Astrocyte of the spinal cord (primary cell): ENCODE measurements around the gene MDH1.

Experiments
- DNase-seq: peaks from one replicate; pipeline ENCODE4 v3.0.0; 2011; ENCODE audit warnings: low read depth, low spot score
- H3K4me3 ChIP-seq: 2 replicates; pipeline ENCODE4 v1.5.1; 2011; ENCODE audit warnings: low read depth, mild to moderate bottlenecking, low read length, moderate library complexity
- in situ Hi-C: cut with HindIII; loops from 2 replicates; pipeline ENCODE4 v1.10.0; 2017; ENCODE audit warnings: low sequenced_read_pairs
- TF ChIP-seq, protein P1 (sequence below): IDR thresholded peaks from 2 replicates; pipeline ENCODE4 v1.5.1; 2012; ENCODE audit warnings: low read depth, mild to moderate bottlenecking, low read length, inconsistent platforms

Gene MDH1

GRCh38 chr2:63651356-63651755 lies 62.6 kb downstream of the MDH1 start:
- in situ Hi-C loops: no loop called here
- H3K4me3 ChIP-seq: no peak overlapping the region
- DNase-seq: no peak
- TF ChIP-seq, protein P1, sequence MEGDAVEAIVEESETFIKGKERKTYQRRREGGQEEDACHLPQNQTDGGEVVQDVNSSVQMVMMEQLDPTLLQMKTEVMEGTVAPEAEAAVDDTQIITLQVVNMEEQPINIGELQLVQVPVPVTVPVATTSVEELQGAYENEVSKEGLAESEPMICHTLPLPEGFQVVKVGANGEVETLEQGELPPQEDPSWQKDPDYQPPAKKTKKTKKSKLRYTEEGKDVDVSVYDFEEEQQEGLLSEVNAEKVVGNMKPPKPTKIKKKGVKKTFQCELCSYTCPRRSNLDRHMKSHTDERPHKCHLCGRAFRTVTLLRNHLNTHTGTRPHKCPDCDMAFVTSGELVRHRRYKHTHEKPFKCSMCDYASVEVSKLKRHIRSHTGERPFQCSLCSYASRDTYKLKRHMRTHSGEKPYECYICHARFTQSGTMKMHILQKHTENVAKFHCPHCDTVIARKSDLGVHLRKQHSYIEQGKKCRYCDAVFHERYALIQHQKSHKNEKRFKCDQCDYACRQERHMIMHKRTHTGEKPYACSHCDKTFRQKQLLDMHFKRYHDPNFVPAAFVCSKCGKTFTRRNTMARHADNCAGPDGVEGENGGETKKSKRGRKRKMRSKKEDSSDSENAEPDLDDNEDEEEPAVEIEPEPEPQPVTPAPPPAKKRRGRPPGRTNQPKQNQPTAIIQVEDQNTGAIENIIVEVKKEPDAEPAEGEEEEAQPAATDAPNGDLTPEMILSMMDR: no peak

DNA sequence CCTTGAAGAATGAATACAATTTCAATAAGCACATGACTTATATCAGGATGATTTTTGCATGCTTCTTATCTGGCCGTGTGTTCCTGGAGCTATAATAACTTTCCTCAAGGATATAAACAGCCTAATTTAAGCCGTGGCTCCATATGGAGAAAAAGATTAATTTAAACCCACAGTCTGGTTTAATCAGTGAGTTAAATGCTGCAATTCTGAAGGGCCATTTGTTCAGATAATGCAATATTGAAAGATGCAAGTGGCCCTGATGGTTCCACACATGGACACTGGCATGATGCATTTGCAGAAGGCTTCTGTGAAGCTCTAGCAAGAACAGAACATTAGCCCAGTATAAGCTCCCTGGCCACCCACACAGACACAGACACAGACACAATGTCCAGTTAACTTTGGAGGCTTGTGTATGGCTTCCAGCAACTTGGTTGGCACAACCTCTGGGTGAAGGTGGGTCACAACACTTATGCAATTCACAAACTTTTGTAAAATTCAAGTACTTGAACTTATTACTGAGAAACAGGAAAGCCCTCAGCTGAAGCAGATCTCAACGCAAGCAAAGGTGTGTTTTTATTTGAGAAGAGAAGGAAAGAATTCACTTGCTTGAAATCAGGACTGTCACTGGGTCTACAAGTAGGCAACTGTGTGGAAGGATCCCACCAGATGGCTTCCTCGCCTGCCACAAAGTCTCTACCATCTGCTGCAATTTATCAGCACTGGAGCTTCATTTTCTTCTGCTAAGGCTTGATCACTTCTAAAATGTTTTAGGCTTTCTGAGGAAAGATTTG lies 63.3 kb downstream of the MDH1 start:
- in situ Hi-C loops: no loop called here

DNA sequence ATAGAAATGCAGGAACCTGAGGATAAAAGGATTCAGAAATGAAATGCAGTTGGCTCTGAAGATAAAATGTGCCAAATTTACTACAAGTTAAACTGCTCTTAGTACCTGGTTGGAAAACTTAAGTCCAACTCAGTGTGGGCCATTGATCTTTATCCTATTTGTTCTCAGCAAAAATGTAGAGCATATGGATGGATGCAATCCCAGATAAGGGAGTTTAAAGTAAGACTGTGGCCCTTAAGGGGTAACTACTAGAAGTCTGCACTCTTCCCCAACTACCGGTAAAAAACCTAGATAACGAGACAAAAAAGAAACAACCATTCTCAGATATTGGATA lies 63.9 kb downstream of the MDH1 start:
- TF ChIP-seq, protein P1: no peak
- in situ Hi-C loops: no loop called here
- DNase-seq: no peak
- no peak overlapping the region for H3K4me3 ChIP-seq

More for the DNA sequence above, 63.3 kb downstream of the MDH1 start:
- TF ChIP-seq, protein P1: no peak
- DNase-seq: no peak
- no peak overlapping the region for H3K4me3 ChIP-seq

- H3K4me3 ChIP-seq: no peak overlapping the region
- DNase-seq: peak; percentile 52
- TF ChIP-seq, protein P1: no peak
- in situ Hi-C loops: no loop called here
Measured at GRCh38 chr2:63654959-63655358, 66.2 kb downstream of the MDH1 start.
